NCI-H524 treated with DMSO at 0.1 percent for 48 hours (cell line): Measurements from ENCODE around the gene SLC6A9.

Experiments
- DNase-seq: peaks from one replicate; lab custom pipeline; 2025; lab: John Stamatoyannopoulos, UW

Gene SLC6A9

DNA sequence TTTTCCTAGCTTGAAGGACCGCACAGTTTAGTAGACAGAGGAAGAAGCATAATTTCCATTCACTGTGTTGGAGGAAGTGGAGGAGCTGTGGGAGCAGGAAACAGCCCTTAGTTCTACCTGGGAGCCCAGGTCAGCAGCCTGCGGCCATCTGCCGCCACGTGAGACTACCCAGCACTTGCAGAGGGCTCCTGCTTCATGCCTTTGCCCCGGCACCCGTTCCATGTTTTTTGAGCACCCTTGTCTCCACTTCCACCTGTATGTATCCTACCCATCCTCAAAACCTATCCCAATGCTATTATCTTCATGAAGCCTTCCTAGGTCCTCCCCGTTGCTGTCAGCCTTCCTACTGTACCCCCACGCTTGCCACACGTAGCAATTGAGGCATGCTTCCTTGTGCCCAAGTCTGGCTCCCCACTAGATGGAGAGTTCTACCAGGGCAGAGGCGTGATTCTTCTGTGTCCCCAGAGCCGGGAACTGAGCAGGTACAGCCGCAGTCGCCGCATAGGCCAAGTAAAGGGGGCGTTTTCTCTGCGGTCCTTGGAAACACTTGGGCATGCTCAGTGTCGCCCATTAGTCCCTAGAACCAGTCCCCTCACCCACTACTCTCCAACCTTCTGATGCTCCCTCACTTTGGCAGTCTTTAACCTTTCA, 1.9 kb downstream of the SLC6A9 start:
- DNase-seq: no peak

DNA sequence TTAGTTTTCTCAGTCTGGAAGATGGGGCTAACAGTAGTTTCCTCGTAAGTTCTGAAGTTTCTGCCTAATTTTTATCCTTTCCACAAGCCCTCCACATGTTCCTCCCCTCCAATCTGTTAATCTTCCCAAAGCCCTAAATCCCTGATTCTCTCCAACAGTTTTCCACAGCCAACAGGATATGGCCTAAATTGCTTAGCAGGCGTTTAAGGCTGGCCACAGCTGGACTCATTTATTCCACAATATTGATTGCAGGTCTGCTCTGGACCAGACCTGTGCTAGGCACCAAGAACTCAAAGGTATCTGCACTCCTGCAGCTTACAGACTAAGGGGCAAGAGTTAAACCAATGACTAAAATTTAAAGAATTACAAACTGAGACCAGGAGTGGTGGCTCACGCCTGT, 3.9 kb downstream of the SLC6A9 start:
- DNase-seq: no peak

DNA sequence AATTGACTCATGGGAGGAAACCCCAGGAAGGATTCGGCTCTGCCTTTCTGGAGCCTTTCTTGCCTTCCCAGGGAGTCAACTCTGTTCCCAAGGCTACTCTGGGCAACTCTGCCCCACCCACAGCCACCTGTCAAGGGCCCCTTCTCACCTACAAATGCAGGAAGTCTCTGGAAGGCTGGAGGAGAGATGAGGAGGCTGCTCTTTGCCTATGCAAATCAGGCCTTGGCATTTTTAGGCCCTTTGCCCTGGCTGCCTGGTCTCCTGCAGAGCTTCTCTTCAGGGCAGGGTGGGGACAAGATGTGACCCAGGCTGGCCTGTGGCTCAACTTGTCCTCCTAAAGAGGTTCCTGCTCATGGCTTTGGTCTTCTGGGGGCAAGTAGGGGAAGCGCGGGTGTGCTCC, 5.4 kb downstream of the SLC6A9 start:
- DNase-seq: no peak

DNA sequence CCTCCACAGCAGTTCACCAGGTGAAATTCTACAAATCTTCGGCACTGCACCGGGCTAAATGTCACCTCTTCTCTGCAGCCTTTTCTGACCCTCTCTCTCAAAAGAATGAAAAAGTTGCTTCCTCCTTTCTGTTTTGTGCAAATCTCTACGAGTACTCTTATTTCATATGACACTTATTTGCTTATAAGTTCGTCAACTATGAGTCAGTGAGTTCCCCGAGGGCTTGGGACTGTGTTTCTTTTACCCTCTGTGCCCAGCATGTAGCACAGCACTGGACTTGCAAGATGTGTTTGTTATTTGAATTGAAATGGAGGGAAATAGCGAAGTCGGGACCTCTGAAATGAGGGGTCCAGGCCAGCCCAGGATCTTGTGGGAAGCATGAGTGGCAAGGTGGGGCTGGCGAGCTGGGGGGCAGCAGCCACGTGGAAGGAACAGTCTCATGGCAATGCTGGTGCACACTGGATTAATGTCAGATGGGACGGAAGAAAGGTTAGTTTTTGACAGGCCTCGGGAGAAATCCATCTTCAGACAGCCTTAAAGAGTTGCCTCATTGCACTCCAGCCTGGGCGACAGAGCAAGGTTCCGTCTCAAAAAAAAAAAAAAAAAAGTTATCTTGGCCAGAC, 6.2 kb downstream of the SLC6A9 start:
- DNase-seq: no peak

DNA sequence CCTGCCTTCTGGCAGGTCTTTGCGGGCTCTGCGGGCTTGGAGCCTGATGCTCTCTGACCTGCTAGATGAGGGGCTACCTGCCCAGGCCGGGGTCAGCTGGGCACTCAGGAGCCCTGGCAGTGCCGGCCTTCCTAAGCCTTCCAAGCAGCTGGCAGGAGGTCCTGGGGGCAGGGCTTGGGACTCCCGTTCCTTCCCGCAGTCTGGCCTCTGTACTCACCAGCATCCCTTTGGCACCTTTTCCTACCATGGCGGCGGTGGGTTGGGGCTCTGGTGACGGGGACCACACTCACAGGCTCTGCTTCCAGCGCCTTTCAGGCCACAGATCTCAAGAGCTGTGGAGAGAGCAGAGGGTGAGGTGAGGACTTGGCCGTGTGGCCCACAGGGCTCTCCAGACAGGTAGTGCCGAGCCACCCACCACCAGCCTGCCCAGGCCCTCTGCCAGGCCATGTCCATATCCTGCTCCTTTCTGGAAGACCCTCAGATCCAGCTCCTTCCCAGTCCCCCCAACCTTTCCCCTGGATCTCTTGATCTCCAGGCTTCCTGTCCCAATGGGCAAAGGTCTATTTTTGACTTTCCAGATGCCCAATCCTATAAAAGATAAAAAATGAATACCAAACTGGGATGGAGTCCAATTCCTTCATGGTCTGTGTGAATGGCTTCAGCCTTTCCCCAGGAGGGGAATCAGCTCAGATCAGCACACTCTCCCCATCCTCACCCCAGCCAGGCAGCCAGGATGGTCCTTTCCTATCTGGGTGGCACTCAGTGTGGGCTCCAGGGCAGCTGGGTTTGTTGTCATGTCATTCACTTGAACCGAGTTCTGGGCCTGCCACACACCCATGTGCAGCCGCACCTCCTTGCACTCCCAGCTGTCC, 7.0 kb downstream of the SLC6A9 start:
- DNase-seq: no peak

DNA sequence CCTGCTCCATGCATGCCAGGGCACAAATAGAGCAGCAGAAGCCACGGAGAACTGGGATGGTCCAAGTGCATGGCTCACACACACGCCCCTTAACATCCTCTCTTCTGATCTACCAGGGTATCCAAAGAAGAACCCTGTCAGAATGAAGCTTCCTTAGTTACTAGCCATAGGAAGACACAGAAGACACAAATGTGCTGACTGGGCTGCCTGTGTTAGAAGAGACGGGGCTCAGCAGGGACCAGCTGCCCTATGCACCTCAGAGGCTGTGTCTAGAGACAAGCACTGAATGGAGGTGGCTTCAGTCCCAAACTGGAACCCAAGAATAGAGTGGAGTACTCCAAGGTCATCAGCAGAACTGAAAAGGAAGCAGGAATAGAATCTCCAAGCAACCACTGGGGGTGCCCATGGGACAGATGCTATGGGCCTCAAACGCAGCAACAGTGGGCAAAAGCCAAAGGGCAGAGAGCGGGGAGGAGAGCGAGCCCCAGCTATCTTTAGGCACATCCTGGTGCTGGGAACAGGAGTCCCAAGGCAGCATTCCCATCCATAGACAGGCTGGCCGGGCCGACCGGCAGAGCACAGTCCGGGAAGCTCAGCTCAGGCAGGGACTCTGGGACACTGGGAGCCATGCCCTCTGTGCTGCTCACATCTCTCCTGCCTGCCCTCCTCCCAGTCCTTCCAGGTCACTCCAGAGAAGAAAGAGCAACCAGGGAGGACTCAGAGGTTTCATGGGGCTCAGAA, 9.5 kb downstream of the SLC6A9 start:
- no peak for DNase-seq

DNA sequence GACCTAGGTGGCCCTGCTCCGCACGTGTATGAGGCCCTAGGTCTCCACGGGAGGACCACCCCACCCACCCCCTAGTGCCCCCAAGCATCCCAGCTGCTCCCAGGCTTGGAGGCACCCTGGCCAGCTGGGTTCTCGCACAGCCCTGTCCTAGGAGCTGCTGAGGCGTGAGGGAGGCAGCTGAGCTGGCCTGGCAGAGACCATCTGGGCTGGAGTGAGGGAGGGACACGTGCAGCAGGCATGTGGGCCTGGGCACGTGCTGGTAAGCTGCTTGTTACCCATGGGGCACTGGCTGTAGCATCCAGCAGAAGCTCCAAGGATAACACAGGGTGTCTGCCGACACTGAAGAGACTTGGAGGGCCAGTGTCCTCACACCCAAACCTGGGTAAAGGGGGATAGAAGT, 10.1 kb downstream of the SLC6A9 start:
- no peak for DNase-seq

DNA sequence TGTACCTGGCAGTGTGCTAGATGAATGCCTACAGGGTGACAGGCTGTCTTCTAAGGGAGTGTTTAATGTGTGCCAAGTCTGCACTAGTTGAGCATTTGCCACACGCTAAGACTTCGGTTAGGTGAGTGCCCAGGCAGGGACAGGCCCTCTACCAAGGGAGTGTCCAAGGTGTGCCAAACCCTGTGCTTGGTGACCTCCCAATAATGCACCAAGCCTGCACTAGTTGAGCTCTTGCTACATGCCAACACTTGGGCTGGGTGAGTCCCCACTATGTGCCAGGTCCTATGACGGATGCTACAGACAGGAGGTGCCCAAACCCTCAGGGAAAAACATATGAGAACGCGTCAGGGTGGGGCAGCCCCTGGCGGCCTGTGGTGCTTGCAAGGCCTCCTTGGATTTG, 10.8 kb downstream of the SLC6A9 start:
- DNase-seq: no peak

DNA sequence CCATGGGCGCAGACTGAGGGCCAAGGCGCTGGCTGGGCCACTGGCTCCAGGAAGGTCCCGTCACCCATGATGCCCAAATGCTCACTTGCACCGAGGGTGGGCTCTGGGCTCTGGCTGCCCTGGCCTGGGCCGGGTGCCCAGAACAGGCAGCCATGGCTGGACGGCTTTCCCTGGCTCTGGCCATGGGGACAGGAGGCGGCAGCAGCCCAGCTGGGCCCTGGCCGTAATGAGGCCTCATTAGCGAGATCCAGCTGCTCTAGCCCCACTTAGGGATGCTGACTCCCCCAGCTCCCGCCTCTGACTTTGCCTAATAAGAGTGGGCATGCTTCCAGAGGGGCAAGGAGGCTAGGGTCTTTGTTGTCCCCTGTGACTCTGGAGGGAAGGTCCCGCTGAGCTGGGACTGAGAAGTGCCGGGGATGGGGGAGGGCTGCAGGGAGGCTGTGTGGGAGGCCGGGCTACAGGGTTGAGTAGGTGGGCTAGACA, 11.8 kb downstream of the SLC6A9 start:
- peak; percentile 49 for DNase-seq

DNA sequence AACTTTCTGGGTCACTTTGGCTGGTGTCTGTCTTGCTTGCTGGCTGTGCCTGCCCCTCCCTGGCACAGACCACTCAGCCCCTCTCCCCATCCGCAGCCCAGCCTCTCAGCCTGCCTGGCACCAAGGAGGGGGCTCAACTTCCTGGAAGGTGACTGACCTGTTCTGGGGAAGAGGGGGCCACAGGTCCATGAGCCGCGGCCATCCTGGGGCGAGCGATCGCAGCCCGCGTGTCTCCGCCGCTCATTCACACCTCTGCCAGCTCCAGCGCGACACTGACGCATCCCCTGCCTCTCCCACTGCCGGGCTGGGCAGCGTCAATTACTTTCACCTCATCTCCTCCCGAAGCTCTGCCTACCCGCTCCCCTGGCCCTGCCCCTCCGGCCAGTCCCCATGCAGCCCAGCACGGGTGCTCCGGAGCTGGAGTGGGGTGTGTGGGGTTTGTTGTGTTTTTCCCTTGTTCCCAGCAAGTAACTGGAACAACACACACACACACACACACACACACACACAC, 14.3 kb downstream of the SLC6A9 start:
- no peak for DNase-seq

DNA sequence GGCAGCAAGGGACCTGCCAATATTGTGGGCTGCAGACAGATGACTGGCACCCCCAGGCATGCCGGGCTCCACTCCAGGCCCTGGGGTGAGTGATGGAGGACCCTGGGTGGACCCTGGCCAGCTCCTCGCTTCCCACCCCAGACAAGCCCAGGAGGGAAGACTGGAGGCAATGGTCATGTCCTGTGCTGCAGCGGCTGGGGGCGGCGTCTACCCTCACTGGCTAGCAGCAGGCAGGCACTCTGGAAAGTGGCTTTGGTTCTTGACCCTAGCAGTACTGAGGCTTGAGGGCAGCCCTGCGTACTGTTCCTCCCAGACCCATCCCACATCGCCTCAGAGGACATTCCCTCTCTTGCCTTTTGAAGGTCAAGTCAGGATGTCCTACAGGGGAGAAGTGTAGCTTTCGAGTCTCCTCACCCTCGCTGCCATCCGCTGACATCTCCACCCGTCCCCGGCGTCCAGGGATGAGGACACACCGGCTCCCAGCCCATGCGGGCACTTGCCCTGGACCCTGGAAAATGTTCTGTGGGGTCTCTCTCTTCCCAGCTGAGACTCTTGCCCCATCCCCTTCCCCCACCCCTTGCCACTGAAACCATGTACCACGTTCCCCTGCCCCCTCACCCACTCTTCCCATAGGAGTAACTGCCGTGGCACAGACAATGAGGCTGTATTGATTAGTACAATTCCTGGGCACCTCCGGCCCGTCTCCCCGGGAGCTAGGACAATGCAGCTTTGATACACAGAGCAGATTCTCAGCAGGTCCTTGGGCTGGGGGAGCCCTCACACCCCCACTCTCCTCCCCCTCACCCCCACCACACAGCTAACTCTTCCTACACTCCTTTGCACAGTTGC, 15.0 kb downstream of the SLC6A9 start:
- DNase-seq: no peak

DNA sequence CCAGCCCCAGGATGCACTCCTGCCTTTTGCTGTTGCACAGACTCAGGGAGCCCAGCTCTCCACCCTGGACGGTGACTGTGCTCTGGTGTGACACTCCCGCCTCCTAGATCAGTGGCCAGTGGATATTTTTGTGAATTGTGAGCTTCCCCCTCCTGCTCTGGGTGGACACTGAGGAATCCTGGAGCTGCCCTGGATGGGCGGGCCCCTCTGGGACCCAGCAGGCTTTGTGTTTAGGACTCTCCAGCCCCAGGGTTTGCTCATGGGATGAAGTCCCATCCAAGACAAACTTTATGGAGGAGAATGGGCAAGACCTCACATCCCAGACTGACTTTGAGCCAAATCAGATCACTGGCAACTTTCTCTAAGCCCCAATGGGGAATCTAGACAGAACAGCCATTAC, 16.1 kb downstream of the SLC6A9 start:
- DNase-seq: no peak

DNA sequence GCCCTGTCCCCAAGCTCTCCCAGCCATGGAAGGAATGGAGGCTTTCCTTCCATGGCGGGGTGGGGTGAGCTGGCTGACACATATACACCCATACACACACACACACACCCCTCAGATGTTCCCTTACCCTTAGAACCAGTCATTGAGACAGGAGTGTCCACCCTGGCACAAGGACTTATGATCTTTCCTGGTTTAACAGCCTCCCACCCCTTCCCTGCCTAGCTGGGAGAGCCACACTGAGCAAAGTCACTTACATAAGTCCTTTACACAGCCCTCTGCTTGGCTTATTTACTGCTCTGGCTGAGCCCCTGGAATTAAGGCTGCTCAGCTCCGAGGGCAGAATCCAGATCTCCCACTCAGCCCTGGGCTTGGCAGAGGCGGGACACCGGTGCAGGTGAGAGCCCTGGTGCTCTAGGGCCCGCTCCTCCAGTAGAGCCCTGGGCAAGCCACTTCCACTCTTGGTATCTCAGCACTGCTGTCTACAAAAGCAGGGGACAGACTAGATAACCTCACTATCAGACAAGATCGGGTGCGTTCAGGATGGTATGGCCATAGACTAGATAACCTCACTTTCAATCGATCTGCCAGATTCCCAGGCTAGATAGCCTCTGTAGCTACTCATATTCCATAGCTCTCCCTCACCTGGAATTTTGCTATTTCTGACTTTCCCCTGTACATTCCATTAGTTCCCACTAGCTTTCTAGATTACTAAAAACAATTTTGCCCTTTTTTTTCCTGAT, 16.7 kb downstream of the SLC6A9 start:
- no peak for DNase-seq

DNA sequence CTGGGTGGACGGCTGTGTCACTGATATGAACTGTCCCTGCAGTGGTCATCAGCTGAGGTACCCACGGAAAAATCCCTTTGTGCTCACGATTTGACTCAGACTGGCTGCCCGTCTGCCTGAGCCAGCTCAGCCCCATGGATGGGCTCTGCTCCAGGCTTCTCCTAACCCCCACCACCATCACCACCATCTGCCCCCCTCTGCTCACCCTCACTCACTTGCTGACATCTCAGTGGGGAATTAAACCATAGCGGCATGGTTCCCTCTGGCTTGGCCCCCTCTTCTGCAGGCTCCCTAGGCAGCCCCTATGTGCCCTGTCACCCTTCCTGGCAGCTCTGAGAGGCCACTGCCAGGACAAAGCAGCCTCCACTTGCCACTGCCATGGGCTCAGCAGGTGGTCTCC, 17.3 kb downstream of the SLC6A9 start:
- DNase-seq: no peak

DNA sequence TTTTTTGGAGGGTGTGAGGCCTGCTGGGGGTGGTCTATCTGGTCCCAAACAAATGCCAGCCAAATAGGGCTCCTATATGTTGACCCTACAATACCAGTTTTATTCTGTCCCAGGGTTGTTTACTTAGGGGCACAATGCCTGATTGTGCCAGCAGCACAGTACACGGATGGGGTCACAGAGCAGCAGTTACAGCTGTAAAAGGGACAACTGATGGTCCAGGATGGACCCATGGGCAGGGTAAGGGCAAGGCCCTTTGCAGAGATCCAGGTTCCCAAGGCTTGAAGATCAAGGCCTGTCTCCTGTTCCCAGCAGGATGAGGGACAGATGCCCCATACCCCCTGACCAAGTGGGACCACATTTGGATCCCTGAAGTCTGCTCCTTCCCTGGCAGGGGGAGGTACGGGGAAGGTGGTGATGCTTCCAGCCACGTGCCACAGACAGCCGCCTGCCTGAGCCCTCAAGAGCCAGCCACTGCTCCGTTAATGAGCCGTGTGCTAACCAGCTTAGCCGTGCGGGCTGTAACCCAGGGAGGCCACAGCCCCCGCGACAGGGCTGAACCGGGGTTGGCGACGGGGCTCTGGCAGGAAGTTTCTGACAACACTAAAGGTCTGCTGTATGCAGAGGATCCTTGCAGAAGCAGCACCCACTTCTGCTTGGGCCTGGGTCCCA, 18.2 kb downstream of the SLC6A9 start:
- DNase-seq: no peak

DNA sequence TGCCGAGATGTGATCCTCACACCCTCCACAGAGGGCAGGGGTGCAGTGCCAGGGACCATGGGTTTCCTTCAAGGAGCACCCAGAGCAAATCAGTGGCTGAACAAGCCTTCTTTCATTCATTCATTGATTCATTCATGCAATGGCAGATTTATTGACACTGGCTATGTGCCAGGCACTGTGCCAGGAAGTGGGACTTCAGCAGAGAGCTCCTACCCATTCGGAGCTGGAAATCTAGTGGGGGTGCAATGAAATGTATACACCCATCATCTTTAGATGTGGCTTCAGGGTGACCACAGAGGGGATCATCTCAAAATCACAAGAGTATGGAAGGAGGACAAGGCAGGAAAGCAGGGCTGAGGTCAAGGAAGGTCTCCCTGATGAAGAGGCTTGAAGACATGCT, 18.9 kb downstream of the SLC6A9 start:
- no peak for DNase-seq

DNA sequence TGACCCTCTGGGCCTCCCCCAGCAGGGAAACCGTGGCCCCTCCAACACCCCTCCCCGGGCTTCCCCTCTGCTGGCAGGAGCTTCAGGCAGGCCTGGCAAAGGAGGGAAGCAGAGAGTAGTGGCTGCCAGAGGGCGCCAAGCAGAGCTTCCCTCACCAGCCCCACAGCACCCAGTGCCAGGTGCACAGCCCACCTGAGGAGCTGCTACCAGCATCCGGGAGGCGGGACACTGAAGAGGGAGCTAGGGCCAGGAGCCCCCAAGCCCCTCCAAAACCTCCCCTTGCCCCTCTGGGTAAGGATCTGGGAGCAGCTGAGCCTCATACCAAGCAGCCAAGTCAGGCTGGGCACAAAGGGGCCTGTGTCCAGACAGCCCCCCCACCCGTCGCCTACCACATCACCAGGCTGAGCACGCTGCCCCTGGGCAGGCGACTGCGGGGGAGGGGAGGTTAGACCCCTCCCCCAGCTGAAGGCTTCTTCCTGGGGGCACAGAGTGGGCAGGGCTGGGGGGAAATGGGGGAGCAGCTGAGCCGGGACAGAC, 20.3 kb downstream of the SLC6A9 start:
- DNase-seq: no peak

DNA sequence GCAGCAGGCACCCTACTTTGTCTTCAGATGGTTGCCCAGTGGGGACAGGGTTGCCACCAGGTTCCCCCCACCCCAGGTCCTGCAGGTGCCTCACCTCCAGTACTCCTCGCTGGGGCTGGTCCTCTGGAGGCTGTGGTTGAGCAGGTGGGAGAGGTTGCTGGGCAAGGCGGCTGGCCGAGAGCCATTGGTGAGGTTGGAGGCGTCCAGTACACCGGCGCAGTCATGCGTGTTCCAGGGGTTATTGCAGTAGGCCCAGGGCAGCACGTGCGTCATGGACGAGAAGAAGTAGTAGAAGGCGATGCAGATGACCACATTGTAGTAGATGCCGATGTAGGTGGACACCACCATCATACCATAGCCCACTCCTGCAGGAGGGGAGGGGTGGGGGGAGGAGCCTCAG, 23.0 kb downstream of the SLC6A9 start:
- no peak for DNase-seq

DNA sequence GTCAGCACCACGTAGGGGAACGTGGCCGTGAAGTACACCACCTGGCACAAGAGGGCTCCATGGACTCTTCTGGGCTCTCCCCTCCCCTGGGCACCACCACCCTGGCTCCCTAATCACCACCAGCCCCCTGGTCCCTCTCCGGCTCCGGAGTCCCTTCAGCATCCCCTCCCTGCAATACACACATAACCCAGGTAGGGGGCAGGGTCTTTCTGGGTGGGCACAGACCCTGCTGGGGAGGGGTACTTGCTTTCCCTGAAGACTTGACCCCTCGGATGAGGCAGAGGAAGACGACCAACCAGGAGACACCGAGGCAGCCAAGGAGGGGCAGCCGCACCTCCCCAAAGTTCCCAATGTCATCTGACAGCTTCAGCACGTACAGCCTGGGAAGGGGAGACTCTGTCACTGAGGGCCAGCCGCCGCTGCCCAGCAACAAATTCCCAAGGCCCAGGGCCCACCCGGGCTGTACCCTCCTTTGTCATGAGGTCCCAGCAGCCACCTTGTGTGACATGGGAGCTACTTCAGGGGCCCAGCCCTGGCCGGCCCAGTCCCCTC, 28.6 kb downstream of the SLC6A9 start:
- DNase-seq: no peak
